Ishikawa (cell line): ENCODE results near the gene CHST12.

Experiments
- CEBPB ChIP-seq: IDR thresholded peaks from 2 replicates; pipeline ENCODE4 v1.6.1; 2012
- CREB1 ChIP-seq: IDR thresholded peaks from 2 replicates; pipeline ENCODE4 v1.6.1; 2012; ENCODE audit warnings: low read depth
- EP300 ChIP-seq: IDR thresholded peaks from 2 replicates; pipeline ENCODE4 v1.6.1; 2012; ENCODE audit warnings: borderline replicate concordance
- FOXM1 ChIP-seq: IDR thresholded peaks from 2 replicates; pipeline ENCODE4 v1.6.1; 2012; ENCODE audit warnings: low read depth, borderline replicate concordance
- RAD21 ChIP-seq: IDR thresholded peaks from 2 replicates; pipeline ENCODE4 v1.6.1; 2012; ENCODE audit warnings: low read depth
- TAF1 ChIP-seq: IDR thresholded peaks from 2 replicates; pipeline ENCODE4 v1.6.1; 2012; ENCODE audit warnings: low read depth, mild to moderate bottlenecking
- TEAD4 ChIP-seq: IDR thresholded peaks from 2 replicates; pipeline ENCODE4 v1.6.1; 2012
- YY1 ChIP-seq: IDR thresholded peaks from 2 replicates; pipeline ENCODE4 v1.6.1; 2012; ENCODE audit warnings: low read depth
- TF ChIP-seq, protein P1 (sequence below): IDR thresholded peaks from 2 replicates; pipeline ENCODE4 v1.6.1; 2012

DNA sequence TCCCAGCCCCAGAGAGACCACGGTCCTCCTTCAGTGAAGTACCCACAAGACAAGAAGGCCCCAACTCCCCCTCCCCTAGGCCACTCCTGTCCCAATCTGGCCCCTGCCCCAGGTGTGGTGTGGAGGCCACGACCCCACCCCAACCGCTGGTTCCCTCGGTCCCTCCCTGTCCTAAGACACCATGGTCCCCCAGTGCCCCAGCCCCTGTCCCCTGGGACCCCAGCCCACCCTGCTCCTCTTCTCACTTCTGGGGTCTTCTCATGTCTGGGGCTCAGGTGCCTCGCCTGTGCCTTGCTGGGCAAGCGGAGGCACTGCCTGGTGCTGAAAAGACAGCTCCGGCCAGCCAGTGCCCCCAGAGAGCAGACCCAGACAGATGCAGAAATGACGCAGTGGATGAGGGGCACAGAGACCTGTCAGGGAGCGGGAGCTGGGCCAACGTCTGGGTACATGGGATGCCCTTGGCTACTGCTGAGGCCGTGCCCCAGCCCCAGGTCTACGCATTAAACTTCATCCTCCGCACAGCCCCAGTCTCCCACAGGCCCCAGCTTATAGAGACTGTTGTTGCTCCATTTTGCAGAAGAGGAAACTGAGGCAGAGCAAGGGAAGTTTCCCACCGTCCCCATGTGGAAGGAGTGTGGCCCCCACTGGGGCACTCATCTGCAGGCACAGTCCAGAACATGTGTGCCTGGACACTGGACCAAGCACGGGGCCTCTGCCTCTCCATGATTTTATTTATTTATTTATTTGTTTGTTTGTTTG lies 58.0 kb downstream of the CHST12 start:
- no peak for TF ChIP-seq FOXM1
- TF ChIP-seq CREB1, result no peak
- no peak for TF ChIP-seq RAD21
- TF ChIP-seq, protein P1, sequence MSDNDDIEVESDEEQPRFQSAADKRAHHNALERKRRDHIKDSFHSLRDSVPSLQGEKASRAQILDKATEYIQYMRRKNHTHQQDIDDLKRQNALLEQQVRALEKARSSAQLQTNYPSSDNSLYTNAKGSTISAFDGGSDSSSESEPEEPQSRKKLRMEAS, result no peak
- no peak for TF ChIP-seq EP300
- TF ChIP-seq YY1, result no peak
- TF ChIP-seq TEAD4, result no peak
- no peak for TF ChIP-seq TAF1
- no peak for TF ChIP-seq CEBPB
